Neural cell (in vitro differentiated cells): ENCODE results near the gene CCDC30. TPM values are rescaled to one million over a fixed set of nuclear protein-coding genes. Genes with fewer than 3 reads are reported as not detected.

Source experiments
- H2AFZ ChIP-seq: fragments of 200-600, 300-800 bp; sonication (generic), shearing (Covaris generic); 2 replicates; pipeline ENCODE4 v1.6.0; 2014; ENCODE audit warnings: low read depth, mild to moderate bottlenecking, antibody characterized with exemption, low read length, moderate library complexity
- H3F3A ChIP-seq: fragments of 200-600 bp; shearing (Covaris generic); 2 replicates; pipeline ENCODE4 v1.6.1; 2016; ENCODE audit warnings: mild to moderate bottlenecking, moderate library complexity, mixed read lengths, antibody characterized with exemption, low read length; ENCODE audit not compliant: insufficient read depth, poor library complexity, severe bottlenecking
- H3K27ac ChIP-seq: fragments of 200-600, 300-800 bp; sonication (generic), shearing (Covaris generic); 2 replicates; pipeline ENCODE4 v1.5.1; 2014; ENCODE audit warnings: mild to moderate bottlenecking, low read length, moderate library complexity
- H3K27me3 ChIP-seq: fragments of 300-800, 200-600 bp; sonication (generic), shearing (Covaris generic); 2 replicates; pipeline ENCODE4 v1.6.0; 2014; ENCODE audit warnings: mild to moderate bottlenecking, low read depth, low read length, moderate library complexity; ENCODE audit not compliant: insufficient read depth
- H3K36me3 ChIP-seq: fragments of 300-800, 200-600 bp; sonication (generic), shearing (Covaris generic); 2 replicates; pipeline ENCODE4 v1.5.1; 2014; ENCODE audit warnings: mild to moderate bottlenecking, antibody characterized with exemption, low read length, moderate library complexity; ENCODE audit not compliant: insufficient read depth
- H3K4me2 ChIP-seq: fragments of 300-800, 200-600 bp; sonication (generic), shearing (Covaris generic); 2 replicates; pipeline ENCODE4 v1.6.0; 2014; ENCODE audit warnings: mild to moderate bottlenecking, low read length
- H3K4me3 ChIP-seq: fragments of 300-800, 200-600 bp; sonication (generic), shearing (Covaris generic); 2 replicates; pipeline ENCODE4 v1.5.1; 2014; ENCODE audit warnings: mild to moderate bottlenecking, low read length, moderate library complexity
- H3K79me2 ChIP-seq: fragments of 200-600 bp; shearing (Covaris generic); replicated peaks from 2 replicates; pipeline ENCODE4 v1.6.0; 2014; ENCODE audit warnings: mild to moderate bottlenecking, low read length, moderate library complexity; ENCODE audit not compliant: insufficient read depth
- H3K9ac ChIP-seq: fragments of 300-800, 200-600 bp; sonication (generic), shearing (Covaris generic); 2 replicates; pipeline ENCODE4 v1.6.1; 2016; ENCODE audit warnings: mild to moderate bottlenecking, low read length, mixed read lengths
- H3K9me2 ChIP-seq: fragments of 200-600 bp; shearing (Covaris generic); 2 replicates; pipeline ENCODE4 v1.6.1; 2016; ENCODE audit warnings: mild to moderate bottlenecking, low read length, mixed read lengths; ENCODE audit not compliant: insufficient read depth
- H3K9me3 ChIP-seq: fragments of 200-600, 300-800 bp; sonication (generic), shearing (Covaris generic); 2 replicates; pipeline ENCODE4 v1.6.1; 2016; ENCODE audit warnings: mild to moderate bottlenecking, mixed run types, low read length, moderate library complexity, mixed read lengths
- H4K20me1 ChIP-seq: fragments of 200-600 bp; shearing (Covaris generic); 2 replicates; pipeline ENCODE4 v1.6.1; 2016; ENCODE audit warnings: mild to moderate bottlenecking, mixed run types; ENCODE audit not compliant: insufficient read depth
- EP300 ChIP-seq: fragments of 450-650 bp; conservative IDR thresholded peaks from 2 replicates; pipeline ENCODE4 v1.6.1; 2014; ENCODE audit warnings: antibody characterized with exemption, mild to moderate bottlenecking, moderate library complexity; ENCODE audit not compliant: poor library complexity, severe bottlenecking
- EZH2 ChIP-seq: fragments of 200-600, 300-800 bp; shearing (Covaris generic), sonication (generic); IDR thresholded peaks from 2 replicates; pipeline ENCODE4 v1.6.1; 2014; ENCODE audit warnings: antibody characterized with exemption, low read length, borderline replicate concordance, mild to moderate bottlenecking; ENCODE audit not compliant: insufficient read depth, poor library complexity, severe bottlenecking
- MXI1 ChIP-seq: fragments of 450-650 bp; conservative IDR thresholded peaks from 2 replicates; pipeline ENCODE4 v1.6.1; 2014; ENCODE audit warnings: antibody characterized with exemption, mild to moderate bottlenecking; ENCODE audit not compliant: poor library complexity, severe bottlenecking
- POLR2AphosphoS5 ChIP-seq: IDR thresholded peaks from 2 replicates; pipeline ENCODE4 v1.6.1; 2012
- RAD21 ChIP-seq: fragments of 450-650 bp; conservative IDR thresholded peaks from 2 replicates; pipeline ENCODE4 v1.6.1; 2014; ENCODE audit warnings: antibody characterized with exemption, mild to moderate bottlenecking, moderate library complexity
- SMC3 ChIP-seq: fragments of 450-650 bp; conservative IDR thresholded peaks from 2 replicates; pipeline ENCODE4 v1.6.1; 2014; ENCODE audit warnings: antibody characterized with exemption, mild to moderate bottlenecking, moderate library complexity; ENCODE audit not compliant: poor library complexity
- TAF1 ChIP-seq: IDR thresholded peaks from 2 replicates; pipeline ENCODE4 v1.6.1; 2012; ENCODE audit warnings: low read depth
- polyA plus RNA-seq: library from polyadenylated mRNA; depleted of rRNA; stranded (reverse); fragments of >200 nt; gene quantifications from 2 replicates; pipeline ENCODE4 v1.2.3, GENCODE V29; 2014
- TF ChIP-seq, protein P1 (sequence below): fragments of 450-650 bp; IDR thresholded peaks from 2 replicates; pipeline ENCODE4 v1.5.1; 2014; ENCODE audit warnings: antibody characterized with exemption, mild to moderate bottlenecking, moderate library complexity; ENCODE audit not compliant: poor library complexity, severe bottlenecking
- TF ChIP-seq, protein P2 (sequence below): IDR thresholded peaks from 2 replicates; pipeline ENCODE4 v1.6.1; 2012; ENCODE audit warnings: borderline replicate concordance

CCDC30 gene
- polyA plus RNA-seq, 1 donor from 2014 or later, result 13.2 TPM

DNA sequence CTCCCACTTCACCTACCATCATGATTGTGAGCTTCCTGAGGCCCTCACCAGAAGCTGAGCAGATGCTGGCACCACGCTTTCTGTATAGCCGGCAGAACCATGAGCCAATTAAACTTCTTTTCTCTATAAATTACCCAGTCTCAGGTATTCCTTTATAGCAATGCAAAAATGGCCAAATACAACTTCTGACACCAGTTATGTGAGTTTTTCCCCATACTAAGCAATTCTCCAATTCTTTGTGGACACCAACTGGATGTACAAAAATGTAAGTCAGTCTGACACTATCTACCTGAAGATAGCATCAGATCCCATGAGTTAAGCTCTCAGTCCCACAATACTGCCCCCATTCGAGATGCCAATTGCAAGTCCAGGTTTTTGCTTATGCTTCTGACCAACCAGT is 129.7 kb downstream of the CCDC30 start:
- no peaks in the 10 kb centered on the region for H3F3A ChIP-seq
- peaks cover 4% of the 10 kb centered on the region for H3K9me3 ChIP-seq
- no peaks in the 10 kb centered on the region for H3K27me3 ChIP-seq
- H3K79me2 ChIP-seq, result no peaks in the 10 kb centered on the region
- H3K36me3 ChIP-seq, result no peaks in the 10 kb centered on the region
- no peak overlapping the region for H3K9ac ChIP-seq
- H3K9me2 ChIP-seq, result no peaks in the 10 kb centered on the region
- no peak overlapping the region for H2AFZ ChIP-seq
- H3K4me3 ChIP-seq, result no peak overlapping the region
- H3K27ac ChIP-seq, result no peak overlapping the region
- H4K20me1 ChIP-seq, result no peaks in the 10 kb centered on the region
- H3K4me2 ChIP-seq, result no peak overlapping the region
- no peak for TF ChIP-seq POLR2AphosphoS5
- TF ChIP-seq SMC3, result no peak
- no peak for TF ChIP-seq MXI1
- TF ChIP-seq RAD21, result no peak

DNA sequence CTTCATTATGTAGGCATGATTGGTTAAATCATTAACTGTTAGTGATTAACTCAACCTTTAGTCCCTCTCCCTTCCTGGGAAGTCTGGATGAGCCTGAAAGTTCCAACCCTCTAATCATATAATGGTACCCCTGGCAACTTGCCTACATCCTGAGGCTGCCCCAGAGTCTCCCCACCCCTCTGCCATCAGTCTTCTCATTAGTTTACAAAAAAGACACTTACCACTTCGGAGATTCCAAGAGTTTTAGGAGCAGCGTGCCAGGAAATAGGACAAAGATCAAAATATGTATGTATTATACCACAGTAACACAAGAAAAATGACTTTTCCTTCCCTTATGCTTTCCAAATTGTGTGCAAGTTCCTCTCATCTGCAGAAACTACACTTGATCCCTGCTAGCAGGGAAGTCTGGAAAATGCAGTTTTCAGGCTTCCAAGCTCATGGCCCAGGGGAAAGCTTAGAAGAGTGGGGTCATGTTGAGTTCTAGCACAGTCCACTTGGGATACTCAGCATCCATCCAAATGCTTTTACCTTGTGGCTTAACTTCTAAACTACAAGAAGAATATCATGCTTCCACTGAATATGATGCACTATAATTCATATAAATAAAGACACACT is 130.5 kb downstream of the CCDC30 start:
- H3K79me2 ChIP-seq, result no peaks in the 10 kb centered on the region
- no peaks in the 10 kb centered on the region for H3K9me3 ChIP-seq
- H3K9ac ChIP-seq, result no peak overlapping the region
- no peaks in the 10 kb centered on the region for H4K20me1 ChIP-seq
- H2AFZ ChIP-seq, result no peak overlapping the region
- no peak overlapping the region for H3K4me2 ChIP-seq
- no peaks in the 10 kb centered on the region for H3K9me2 ChIP-seq
- no peak overlapping the region for H3K4me3 ChIP-seq
- no peaks in the 10 kb centered on the region for H3K36me3 ChIP-seq
- H3F3A ChIP-seq, result no peaks in the 10 kb centered on the region
- H3K27ac ChIP-seq, result no peak overlapping the region
- no peaks in the 10 kb centered on the region for H3K27me3 ChIP-seq
- TF ChIP-seq RAD21 (no peak), MXI1 (no peak), EZH2 (no peak)
- TF ChIP-seq, protein P1, sequence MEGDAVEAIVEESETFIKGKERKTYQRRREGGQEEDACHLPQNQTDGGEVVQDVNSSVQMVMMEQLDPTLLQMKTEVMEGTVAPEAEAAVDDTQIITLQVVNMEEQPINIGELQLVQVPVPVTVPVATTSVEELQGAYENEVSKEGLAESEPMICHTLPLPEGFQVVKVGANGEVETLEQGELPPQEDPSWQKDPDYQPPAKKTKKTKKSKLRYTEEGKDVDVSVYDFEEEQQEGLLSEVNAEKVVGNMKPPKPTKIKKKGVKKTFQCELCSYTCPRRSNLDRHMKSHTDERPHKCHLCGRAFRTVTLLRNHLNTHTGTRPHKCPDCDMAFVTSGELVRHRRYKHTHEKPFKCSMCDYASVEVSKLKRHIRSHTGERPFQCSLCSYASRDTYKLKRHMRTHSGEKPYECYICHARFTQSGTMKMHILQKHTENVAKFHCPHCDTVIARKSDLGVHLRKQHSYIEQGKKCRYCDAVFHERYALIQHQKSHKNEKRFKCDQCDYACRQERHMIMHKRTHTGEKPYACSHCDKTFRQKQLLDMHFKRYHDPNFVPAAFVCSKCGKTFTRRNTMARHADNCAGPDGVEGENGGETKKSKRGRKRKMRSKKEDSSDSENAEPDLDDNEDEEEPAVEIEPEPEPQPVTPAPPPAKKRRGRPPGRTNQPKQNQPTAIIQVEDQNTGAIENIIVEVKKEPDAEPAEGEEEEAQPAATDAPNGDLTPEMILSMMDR, result no peak

DNA sequence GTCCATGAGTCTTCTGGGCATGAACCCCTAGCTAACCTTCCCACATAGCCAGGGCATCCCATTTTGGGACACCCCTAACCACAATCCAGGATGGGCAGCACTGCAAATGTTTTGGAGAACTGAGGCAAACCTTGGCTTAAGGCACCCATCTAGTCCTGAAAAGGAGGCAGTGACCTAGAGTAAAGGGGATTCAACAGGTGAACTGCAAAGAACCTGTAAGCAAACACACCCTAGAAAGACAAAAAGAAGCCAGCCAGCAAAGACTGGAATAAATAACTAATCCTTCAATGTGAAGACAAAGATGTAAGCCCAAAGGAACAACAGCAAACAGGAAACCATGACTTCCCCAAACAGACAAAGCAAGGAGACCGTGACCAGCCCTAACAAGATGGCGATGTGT is 138.4 kb downstream of the CCDC30 start:
- Histone ChIP-seq H3K4me2 (no peak overlapping the region), H3K79me2 (no peaks in the 10 kb centered on the region), H2AFZ (no peak overlapping the region), H3F3A (no peaks in the 10 kb centered on the region), H3K9me3 (no peaks in the 10 kb centered on the region), H4K20me1 (no peaks in the 10 kb centered on the region), H3K4me3 (no peak overlapping the region), H3K27me3 (no peaks in the 10 kb centered on the region), H3K9me2 (no peaks in the 10 kb centered on the region), H3K9ac (no peak overlapping the region), H3K27ac (no peak overlapping the region), H3K36me3 (no peaks in the 10 kb centered on the region)
- no peak for TF ChIP-seq SMC3
- no peak for TF ChIP-seq EZH2
- TF ChIP-seq, protein P1, result no peak
- no peak for TF ChIP-seq MXI1
- no peak for TF ChIP-seq TAF1
- no peak for TF ChIP-seq POLR2AphosphoS5
- TF ChIP-seq RAD21, result no peak
- TF ChIP-seq EP300, result no peak
- TF ChIP-seq, protein P2, sequence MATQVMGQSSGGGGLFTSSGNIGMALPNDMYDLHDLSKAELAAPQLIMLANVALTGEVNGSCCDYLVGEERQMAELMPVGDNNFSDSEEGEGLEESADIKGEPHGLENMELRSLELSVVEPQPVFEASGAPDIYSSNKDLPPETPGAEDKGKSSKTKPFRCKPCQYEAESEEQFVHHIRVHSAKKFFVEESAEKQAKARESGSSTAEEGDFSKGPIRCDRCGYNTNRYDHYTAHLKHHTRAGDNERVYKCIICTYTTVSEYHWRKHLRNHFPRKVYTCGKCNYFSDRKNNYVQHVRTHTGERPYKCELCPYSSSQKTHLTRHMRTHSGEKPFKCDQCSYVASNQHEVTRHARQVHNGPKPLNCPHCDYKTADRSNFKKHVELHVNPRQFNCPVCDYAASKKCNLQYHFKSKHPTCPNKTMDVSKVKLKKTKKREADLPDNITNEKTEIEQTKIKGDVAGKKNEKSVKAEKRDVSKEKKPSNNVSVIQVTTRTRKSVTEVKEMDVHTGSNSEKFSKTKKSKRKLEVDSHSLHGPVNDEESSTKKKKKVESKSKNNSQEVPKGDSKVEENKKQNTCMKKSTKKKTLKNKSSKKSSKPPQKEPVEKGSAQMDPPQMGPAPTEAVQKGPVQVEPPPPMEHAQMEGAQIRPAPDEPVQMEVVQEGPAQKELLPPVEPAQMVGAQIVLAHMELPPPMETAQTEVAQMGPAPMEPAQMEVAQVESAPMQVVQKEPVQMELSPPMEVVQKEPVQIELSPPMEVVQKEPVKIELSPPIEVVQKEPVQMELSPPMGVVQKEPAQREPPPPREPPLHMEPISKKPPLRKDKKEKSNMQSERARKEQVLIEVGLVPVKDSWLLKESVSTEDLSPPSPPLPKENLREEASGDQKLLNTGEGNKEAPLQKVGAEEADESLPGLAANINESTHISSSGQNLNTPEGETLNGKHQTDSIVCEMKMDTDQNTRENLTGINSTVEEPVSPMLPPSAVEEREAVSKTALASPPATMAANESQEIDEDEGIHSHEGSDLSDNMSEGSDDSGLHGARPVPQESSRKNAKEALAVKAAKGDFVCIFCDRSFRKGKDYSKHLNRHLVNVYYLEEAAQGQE, result no peak
